Thyroid gland (tissue), 4 donors: ENCODE results near the gene LDLRAD3.

Experiments
- POLR2A ChIP-seq, 2 donors: fragments of 450-650 bp; IDR thresholded peaks; one replicate each; pipeline ENCODE4 v1.6.1; 2017; ENCODE audit warnings: antibody characterized with exemption in 2 of 2, mild to moderate bottlenecking in 2 of 2, moderate library complexity in 1 of 2
- TF ChIP-seq, protein P1 (sequence below), 6 experiments: fragments of 200-600 bp in 3 of 6; fragments of 450-650 bp in 3 of 6; sonication (generic) in 3 of 6; IDR thresholded peaks; one replicate each; pipeline ENCODE4 v1.5.1; 2016 to 2019; ENCODE audit warnings: antibody characterized with exemption in 6 of 6, mild to moderate bottlenecking in 2 of 6, inconsistent platforms in 1 of 6, moderate library complexity in 1 of 6

DNA sequence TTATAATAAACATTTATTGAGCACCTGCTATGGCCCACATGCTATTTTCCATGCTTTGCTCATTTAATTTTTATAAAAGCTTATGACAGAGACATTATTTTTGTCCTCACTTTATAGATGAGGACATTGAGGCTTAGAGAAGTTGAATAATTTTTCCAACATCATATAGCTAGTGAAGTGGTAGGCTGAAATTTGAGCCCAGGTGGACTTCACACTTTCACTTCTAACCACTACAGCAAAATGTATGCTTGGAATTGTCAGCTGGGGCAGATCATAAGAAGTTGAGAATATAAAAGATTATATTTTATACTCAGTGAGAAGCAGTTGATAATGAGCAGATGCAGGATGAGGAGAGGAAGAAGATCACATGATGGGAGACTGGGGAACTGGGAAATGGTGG lies 146.1 kb downstream of the LDLRAD3 start:
- TF ChIP-seq, protein P1, sequence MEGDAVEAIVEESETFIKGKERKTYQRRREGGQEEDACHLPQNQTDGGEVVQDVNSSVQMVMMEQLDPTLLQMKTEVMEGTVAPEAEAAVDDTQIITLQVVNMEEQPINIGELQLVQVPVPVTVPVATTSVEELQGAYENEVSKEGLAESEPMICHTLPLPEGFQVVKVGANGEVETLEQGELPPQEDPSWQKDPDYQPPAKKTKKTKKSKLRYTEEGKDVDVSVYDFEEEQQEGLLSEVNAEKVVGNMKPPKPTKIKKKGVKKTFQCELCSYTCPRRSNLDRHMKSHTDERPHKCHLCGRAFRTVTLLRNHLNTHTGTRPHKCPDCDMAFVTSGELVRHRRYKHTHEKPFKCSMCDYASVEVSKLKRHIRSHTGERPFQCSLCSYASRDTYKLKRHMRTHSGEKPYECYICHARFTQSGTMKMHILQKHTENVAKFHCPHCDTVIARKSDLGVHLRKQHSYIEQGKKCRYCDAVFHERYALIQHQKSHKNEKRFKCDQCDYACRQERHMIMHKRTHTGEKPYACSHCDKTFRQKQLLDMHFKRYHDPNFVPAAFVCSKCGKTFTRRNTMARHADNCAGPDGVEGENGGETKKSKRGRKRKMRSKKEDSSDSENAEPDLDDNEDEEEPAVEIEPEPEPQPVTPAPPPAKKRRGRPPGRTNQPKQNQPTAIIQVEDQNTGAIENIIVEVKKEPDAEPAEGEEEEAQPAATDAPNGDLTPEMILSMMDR (IDR thresholded peaks at IDR 0.05), result no peak
- no peak for TF ChIP-seq POLR2A (IDR thresholded peaks at IDR 0.05)
